GM21786 (cell line): ENCODE results near the gene SLC25A26.

Source experiments
- ATAC-seq: cut with Tn5 transposase; IDR thresholded peaks from one replicate; pipeline ENCODE4 v1.9.1; 2021; ENCODE audit not compliant: unreplicated experiment

Gene SLC25A26

DNA sequence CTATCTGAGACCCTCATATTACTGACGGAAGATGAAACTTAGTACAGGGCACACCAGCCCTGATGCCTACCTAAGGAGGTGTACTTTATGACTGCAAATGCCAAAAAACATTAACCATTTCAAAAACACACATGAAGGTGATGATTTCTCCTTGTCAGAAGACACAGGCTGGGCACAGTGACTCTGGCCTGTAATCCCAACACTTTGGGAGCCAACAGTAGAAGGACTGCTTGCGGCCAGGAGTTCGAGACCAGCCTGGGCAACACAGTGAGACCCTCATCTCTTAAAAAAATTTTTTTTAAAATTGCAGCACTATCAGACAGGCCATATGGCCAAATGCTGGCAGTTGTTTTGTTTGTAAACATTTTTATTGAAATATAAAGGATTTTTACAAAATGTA, 206.6 kb downstream of the SLC25A26 start:
- ATAC-seq = no peak

DNA sequence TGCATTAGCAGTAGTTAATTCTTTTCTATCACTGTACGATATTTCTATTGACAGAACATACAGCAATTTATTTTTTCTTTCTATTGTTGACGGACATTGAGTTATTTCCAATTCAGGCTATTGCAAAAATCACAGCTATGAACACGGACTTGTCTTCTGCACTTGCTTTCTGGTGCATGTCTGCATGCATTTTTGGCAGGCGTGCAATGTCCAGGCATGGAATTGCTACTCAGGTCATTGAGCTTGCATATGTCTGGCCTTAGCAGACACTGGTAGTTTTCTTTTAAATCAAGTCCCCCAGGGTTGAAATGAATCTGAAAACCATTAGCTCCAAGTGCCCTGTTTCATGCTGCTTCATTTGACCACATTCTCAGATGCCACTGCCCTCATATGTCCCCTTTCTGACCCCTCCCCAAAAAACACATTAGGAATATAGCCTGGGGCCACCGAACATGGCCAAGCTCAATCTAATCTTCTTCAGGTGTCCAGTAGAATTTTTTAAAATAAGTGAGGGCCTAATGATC, 207.2 kb downstream of the SLC25A26 start:
- no peak for ATAC-seq
